Neural cell (in vitro differentiated cells): ENCODE measurements around the gene DEGS2. TPM values are rescaled to one million over a fixed set of nuclear protein-coding genes. Genes with fewer than 3 reads are reported as not detected.

Experiments used
- H2AFZ ChIP-seq: fragments of 200-600, 300-800 bp; sonication (generic), shearing (Covaris generic); 2 replicates; pipeline ENCODE4 v1.6.0; 2014; ENCODE audit warnings: low read depth, mild to moderate bottlenecking, antibody characterized with exemption, low read length, moderate library complexity
- H3F3A ChIP-seq: fragments of 200-600 bp; shearing (Covaris generic); 2 replicates; pipeline ENCODE4 v1.6.1; 2016; ENCODE audit warnings: mild to moderate bottlenecking, moderate library complexity, mixed read lengths, antibody characterized with exemption, low read length; ENCODE audit not compliant: insufficient read depth, poor library complexity, severe bottlenecking
- H3K27ac ChIP-seq: fragments of 200-600, 300-800 bp; sonication (generic), shearing (Covaris generic); 2 replicates; pipeline ENCODE4 v1.5.1; 2014; ENCODE audit warnings: mild to moderate bottlenecking, low read length, moderate library complexity
- H3K27me3 ChIP-seq: fragments of 300-800, 200-600 bp; sonication (generic), shearing (Covaris generic); 2 replicates; pipeline ENCODE4 v1.6.0; 2014; ENCODE audit warnings: mild to moderate bottlenecking, low read depth, low read length, moderate library complexity; ENCODE audit not compliant: insufficient read depth
- H3K36me3 ChIP-seq: fragments of 300-800, 200-600 bp; sonication (generic), shearing (Covaris generic); 2 replicates; pipeline ENCODE4 v1.5.1; 2014; ENCODE audit warnings: mild to moderate bottlenecking, antibody characterized with exemption, low read length, moderate library complexity; ENCODE audit not compliant: insufficient read depth
- H3K4me2 ChIP-seq: fragments of 300-800, 200-600 bp; sonication (generic), shearing (Covaris generic); 2 replicates; pipeline ENCODE4 v1.6.0; 2014; ENCODE audit warnings: mild to moderate bottlenecking, low read length
- H3K4me3 ChIP-seq: fragments of 300-800, 200-600 bp; sonication (generic), shearing (Covaris generic); 2 replicates; pipeline ENCODE4 v1.5.1; 2014; ENCODE audit warnings: mild to moderate bottlenecking, low read length, moderate library complexity
- H3K79me2 ChIP-seq: fragments of 200-600 bp; shearing (Covaris generic); replicated peaks from 2 replicates; pipeline ENCODE4 v1.6.0; 2014; ENCODE audit warnings: mild to moderate bottlenecking, low read length, moderate library complexity; ENCODE audit not compliant: insufficient read depth
- H3K9ac ChIP-seq: fragments of 300-800, 200-600 bp; sonication (generic), shearing (Covaris generic); 2 replicates; pipeline ENCODE4 v1.6.1; 2016; ENCODE audit warnings: mild to moderate bottlenecking, low read length, mixed read lengths
- H3K9me2 ChIP-seq: fragments of 200-600 bp; shearing (Covaris generic); 2 replicates; pipeline ENCODE4 v1.6.1; 2016; ENCODE audit warnings: mild to moderate bottlenecking, low read length, mixed read lengths; ENCODE audit not compliant: insufficient read depth
- H3K9me3 ChIP-seq: fragments of 200-600, 300-800 bp; sonication (generic), shearing (Covaris generic); 2 replicates; pipeline ENCODE4 v1.6.1; 2016; ENCODE audit warnings: mild to moderate bottlenecking, mixed run types, low read length, moderate library complexity, mixed read lengths
- H4K20me1 ChIP-seq: fragments of 200-600 bp; shearing (Covaris generic); 2 replicates; pipeline ENCODE4 v1.6.1; 2016; ENCODE audit warnings: mild to moderate bottlenecking, mixed run types; ENCODE audit not compliant: insufficient read depth
- CTCF ChIP-seq: fragments of 450-650 bp; IDR thresholded peaks from 2 replicates; pipeline ENCODE4 v1.5.1; 2014; ENCODE audit warnings: antibody characterized with exemption, mild to moderate bottlenecking, moderate library complexity; ENCODE audit not compliant: poor library complexity, severe bottlenecking
- EP300 ChIP-seq: fragments of 450-650 bp; conservative IDR thresholded peaks from 2 replicates; pipeline ENCODE4 v1.6.1; 2014; ENCODE audit warnings: antibody characterized with exemption, mild to moderate bottlenecking, moderate library complexity; ENCODE audit not compliant: poor library complexity, severe bottlenecking
- EZH2 ChIP-seq: fragments of 200-600, 300-800 bp; shearing (Covaris generic), sonication (generic); IDR thresholded peaks from 2 replicates; pipeline ENCODE4 v1.6.1; 2014; ENCODE audit warnings: antibody characterized with exemption, low read length, borderline replicate concordance, mild to moderate bottlenecking; ENCODE audit not compliant: insufficient read depth, poor library complexity, severe bottlenecking
- MXI1 ChIP-seq: fragments of 450-650 bp; conservative IDR thresholded peaks from 2 replicates; pipeline ENCODE4 v1.6.1; 2014; ENCODE audit warnings: antibody characterized with exemption, mild to moderate bottlenecking; ENCODE audit not compliant: poor library complexity, severe bottlenecking
- POLR2AphosphoS5 ChIP-seq: IDR thresholded peaks from 2 replicates; pipeline ENCODE4 v1.6.1; 2012
- RAD21 ChIP-seq: fragments of 450-650 bp; conservative IDR thresholded peaks from 2 replicates; pipeline ENCODE4 v1.6.1; 2014; ENCODE audit warnings: antibody characterized with exemption, mild to moderate bottlenecking, moderate library complexity
- REST ChIP-seq: IDR thresholded peaks from 2 replicates; pipeline ENCODE4 v1.6.1; 2012; ENCODE audit warnings: borderline replicate concordance
- SMC3 ChIP-seq: fragments of 450-650 bp; conservative IDR thresholded peaks from 2 replicates; pipeline ENCODE4 v1.6.1; 2014; ENCODE audit warnings: antibody characterized with exemption, mild to moderate bottlenecking, moderate library complexity; ENCODE audit not compliant: poor library complexity
- TAF1 ChIP-seq: IDR thresholded peaks from 2 replicates; pipeline ENCODE4 v1.6.1; 2012; ENCODE audit warnings: low read depth
- polyA plus RNA-seq: library from polyadenylated mRNA; depleted of rRNA; stranded (reverse); fragments of >200 nt; gene quantifications from 2 replicates; pipeline ENCODE4 v1.2.3, GENCODE V29; 2014

The DEGS2 gene
- polyA plus RNA-seq, 1 donor from 2014 or later, result 0.37 TPM

DNA sequence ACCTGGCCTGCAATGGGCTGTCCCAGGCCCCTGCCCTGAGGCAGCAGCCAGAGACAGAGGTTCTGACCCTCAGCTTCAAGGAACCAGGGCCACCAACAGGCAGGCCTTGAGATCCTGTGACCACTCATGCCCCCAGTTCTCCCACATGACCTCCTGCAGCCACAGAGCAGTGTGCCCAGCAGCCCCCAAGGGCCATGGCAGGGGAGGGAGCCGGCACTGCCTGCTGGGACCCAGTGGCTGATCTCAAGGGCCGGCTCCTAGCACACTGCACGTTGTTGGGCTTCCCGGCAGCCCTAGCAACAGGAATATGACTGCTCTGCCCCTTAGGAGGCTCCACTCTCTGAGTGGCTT, 14.8 kb downstream of the DEGS2 start:
- H3K27ac ChIP-seq, result no peak overlapping the region
- H3K36me3 ChIP-seq, result no peaks in the 10 kb centered on the region
- H4K20me1 ChIP-seq, result no peaks in the 10 kb centered on the region
- H3F3A ChIP-seq, result no peaks in the 10 kb centered on the region
- no peaks in the 10 kb centered on the region for H3K27me3 ChIP-seq
- H3K9me3 ChIP-seq, result no peaks in the 10 kb centered on the region
- H3K79me2 ChIP-seq, result no peaks in the 10 kb centered on the region
- TF ChIP-seq EP300 (no peak), SMC3 (no peak), TAF1 (no peak), REST (no peak), POLR2AphosphoS5 (no peak), RAD21 (no peak), EZH2 (no peak)
- no peak overlapping the region for H3K9ac ChIP-seq
- no peak overlapping the region for H2AFZ ChIP-seq
- no peaks in the 10 kb centered on the region for H3K9me2 ChIP-seq
- H3K4me3 ChIP-seq, result no peak overlapping the region
- no peak overlapping the region for H3K4me2 ChIP-seq

GRCh38 chr14:100143934-100144333, 15.5 kb downstream of the DEGS2 start:
- Histone ChIP-seq H3F3A (no peaks in the 10 kb centered on the region), H3K36me3 (no peaks in the 10 kb centered on the region), H3K9me2 (no peaks in the 10 kb centered on the region), H3K4me3 (no peak overlapping the region), H3K9ac (no peak overlapping the region), H3K27ac (no peak overlapping the region), H3K79me2 (no peaks in the 10 kb centered on the region), H3K4me2 (no peak overlapping the region), H3K27me3 (no peaks in the 10 kb centered on the region), H3K9me3 (no peaks in the 10 kb centered on the region), H4K20me1 (no peaks in the 10 kb centered on the region), H2AFZ (no peak overlapping the region)
- TF ChIP-seq RAD21, result no peak
- no peak for TF ChIP-seq MXI1

DNA sequence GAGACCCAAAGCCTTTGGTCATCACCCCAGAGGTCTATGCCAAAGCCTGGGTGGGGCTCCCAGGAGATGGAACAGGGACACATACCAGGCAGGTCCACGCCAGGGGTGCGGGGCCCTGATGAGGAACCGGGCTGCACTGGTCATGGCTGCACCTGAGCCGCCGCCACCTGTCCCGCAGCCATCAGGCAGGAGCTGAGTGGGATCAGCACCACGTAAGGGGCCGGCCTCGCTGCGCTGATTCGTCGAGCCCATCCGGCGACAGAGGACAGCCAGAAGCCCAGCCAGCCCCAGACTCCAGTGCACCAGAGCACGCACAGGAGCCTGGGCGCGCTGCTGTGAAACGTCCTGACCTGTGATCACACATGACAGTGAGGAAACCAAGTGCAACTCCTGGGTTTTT, 15.9 kb downstream of the DEGS2 start:
- TF ChIP-seq CTCF (no peak), RAD21 (no peak), EZH2 (no peak), SMC3 (no peak), EP300 (no peak), POLR2AphosphoS5 (no peak), REST (no peak), TAF1 (no peak), MXI1 (no peak)
- Histone ChIP-seq H3K9me2 (no peaks in the 10 kb centered on the region), H3K27ac (no peak overlapping the region)

More for the DNA sequence above, 15.9 kb downstream of the DEGS2 start:
- no peaks in the 10 kb centered on the region for H3K36me3 ChIP-seq
- H3K4me3 ChIP-seq, result no peak overlapping the region
- no peaks in the 10 kb centered on the region for H4K20me1 ChIP-seq
- H3K27me3 ChIP-seq, result no peaks in the 10 kb centered on the region
- no peaks in the 10 kb centered on the region for H3K79me2 ChIP-seq
- no peak overlapping the region for H3K4me2 ChIP-seq
- H3F3A ChIP-seq, result no peaks in the 10 kb centered on the region
- H3K9ac ChIP-seq, result no peak overlapping the region
- no peak overlapping the region for H2AFZ ChIP-seq
- no peaks in the 10 kb centered on the region for H3K9me3 ChIP-seq
